Testis (tissue), 3 donors: ENCODE measurements around the gene PLEKHM2. TPM values are rescaled to one million over a fixed set of nuclear protein-coding genes. Genes with fewer than 3 reads are reported as not detected.

ENCODE experiments used
- DNase-seq: peaks from one replicate; pipeline ENCODE4 v3.0.0-alpha.2; 2019
- H3K27ac ChIP-seq, 2 donors: fragments of 200-600 bp; sonication (generic); one replicate each; pipeline ENCODE4 v1.5.1; 2019
- H3K27me3 ChIP-seq: fragments of 200-600 bp; sonication (generic); one replicate; pipeline ENCODE4 v1.5.1; 2019
- H3K36me3 ChIP-seq: fragments of 200-600 bp; sonication (generic); one replicate; pipeline ENCODE4 v1.5.1; 2017; ENCODE audit warnings: low read depth; ENCODE audit errors: missing control alignments
- H3K4me1 ChIP-seq: fragments of 200-600 bp; sonication (generic); one replicate; pipeline ENCODE4 v1.5.1; 2019
- H3K4me3 ChIP-seq, 2 donors: fragments of 200-600 bp; sonication (generic); one replicate each; pipeline ENCODE4 v1.5.1; 2017 to 2019
- H3K9me3 ChIP-seq: fragments of 200-600 bp; sonication (generic); one replicate; pipeline ENCODE4 v1.5.1; 2017
- CTCF ChIP-seq, 3 experiments: fragments of 450-650 bp in 2 of 3; fragments of 200-600 bp in 1 of 3; sonication (generic) in 1 of 3; IDR thresholded peaks; one replicate each; pipeline ENCODE4 v1.5.1; 2016 to 2019; ENCODE audit warnings: antibody characterized with exemption in 3 of 3, mild to moderate bottlenecking in 2 of 3, moderate library complexity in 1 of 3
- POLR2A ChIP-seq: fragments of 450-650 bp; IDR thresholded peaks from one replicate; pipeline ENCODE4 v1.6.1; 2017; ENCODE audit warnings: antibody characterized with exemption, mild to moderate bottlenecking, moderate library complexity
- WGBS, 2 donors: methylation state at CpG; one replicate each; pipeline ENCODE4 v1.1.5; 2018; 5-methylcytosine and 5-hydroxymethylcytosine counted together
- intact Hi-C: fragments of 100-400 bp; cut with DNase I; formaldehyde crosslinking; loops from one replicate; pipeline ENCODE4 v1.15.1; 2023; ENCODE audit warnings: low total_unique reads
- polyA plus RNA-seq: library from polyadenylated mRNA; stranded (reverse); fragments of 350-450 nt; fragmentation: Illumina TruSeq; extraction: RNeasy Lipid Tissue Mini Kit (QIAGEN cat#74804); gene quantifications from one replicate; pipeline ENCODE4 v1.2.3, GENCODE V29; 2014; ENCODE audit warnings: low read depth, low replicate concordance; ENCODE audit not compliant: insufficient read depth
- total RNA-seq, 2 donors: library from RNA; depleted of rRNA; stranded (reverse); fragments of >200 nt; gene quantifications; one replicate each; pipeline ENCODE4 v1.2.3, GENCODE V29; 2016

PLEKHM2 gene
- total and polyA plus RNA-seq, 3 donors from 2014 or later = 61.9 to 98.4 (median 70.2) TPM

- 89 to 95% methylated on average over 10 to 11 of the region's 11 CpGs for WGBS, 2 donors
- no peak for DNase-seq
- no peaks in the 10 kb centered on the region for H3K9me3 ChIP-seq
- peaks cover 7% of the 10 kb centered on the region for H3K4me1 ChIP-seq
- TF ChIP-seq POLR2A (no peak), CTCF (IDR thresholded peaks at IDR 0.05) (no peak)
- intact Hi-C loops = no loop called here
- no peak overlapping the region for H3K4me3 ChIP-seq
- no peak overlapping the region for H3K27ac ChIP-seq
- H3K36me3 ChIP-seq = no peaks in the 10 kb centered on the region
- no peaks in the 10 kb centered on the region for H3K27me3 ChIP-seq
Observed at GRCh38 chr1:15680131-15680530, 4.0 kb upstream of the PLEKHM2 start.

GRCh38 chr1:15680561-15681348 is 3.4 kb upstream of the PLEKHM2 start:
- Histone ChIP-seq H3K4me3 (no peak overlapping the region), H3K27ac (no peak overlapping the region), H3K36me3 (no peaks in the 10 kb centered on the region), H3K4me1 (peaks cover 10% of the 10 kb centered on the region), H3K9me3 (no peaks in the 10 kb centered on the region), H3K27me3 (no peaks in the 10 kb centered on the region)
- TF ChIP-seq CTCF (IDR thresholded peaks at IDR 0.05) = no peak
- TF ChIP-seq POLR2A = no peak
- intact Hi-C loops = no loop called here
- DNase-seq = no peak
- WGBS, 2 donors = 84 to 89% methylated on average over 7 of the region's 7 CpGs

- intact Hi-C loops = no loop called here
- H3K27ac ChIP-seq = no peak overlapping the region
Observed at GRCh38 chr1:15681349-15682292, 2.5 kb upstream of the PLEKHM2 start.

GRCh38 chr1:15682936-15683341 is 1.2 kb upstream of the PLEKHM2 start:
- Histone ChIP-seq H3K9me3 (no peaks in the 10 kb centered on the region), H3K4me3 (no peak overlapping the region), H3K4me1 (peaks cover 17% of the 10 kb centered on the region), H3K27ac (peak overlapping the region in 1 of 2 donors; percentile 92), H3K27me3 (no peaks in the 10 kb centered on the region), H3K36me3 (no peaks in the 10 kb centered on the region)
- TF ChIP-seq POLR2A (no peak), CTCF (IDR thresholded peaks at IDR 0.05) (no peak)
- intact Hi-C loops = no loop called here
- no peak for DNase-seq
- 72 to 78% methylated on average over 4 of the region's 4 CpGs for WGBS, 2 donors

More at GRCh38 chr1:15681349-15682292, 2.5 kb upstream of the PLEKHM2 start:
- H3K9me3 ChIP-seq = no peaks in the 10 kb centered on the region
- WGBS, 2 donors = 88 to 90% methylated on average over 12 of the region's 12 CpGs
- peaks cover 17% of the 10 kb centered on the region for H3K4me1 ChIP-seq
- no peaks in the 10 kb centered on the region for H3K27me3 ChIP-seq
- no peak overlapping the region for H3K4me3 ChIP-seq
- no peak for DNase-seq
- TF ChIP-seq CTCF (IDR thresholded peaks at IDR 0.05) (no peak), POLR2A (no peak)
- no peaks in the 10 kb centered on the region for H3K36me3 ChIP-seq
